Gastrocnemius medialis (tissue), 4 donors: ENCODE results near the gene TNIK. TPM values are rescaled to one million over a fixed set of nuclear protein-coding genes. Genes with fewer than 3 reads are reported as not detected.

Experiments
- ATAC-seq, 2 donors: fragments of 150-250 bp; one replicate each; pipeline ENCODE4 v1.9.1; 2016
- DNase-seq, 2 donors: peaks; one replicate each; pipeline ENCODE4 v3.0.0-alpha.2; 2019
- H3K27ac ChIP-seq, 4 donors: fragments of 200-600 bp; sonication (generic); 1 replicate in 1 of 4; 2 replicates in 3 of 4; pipeline ENCODE4 v1.5.1; 2016 to 2018; ENCODE audit warnings: mild to moderate bottlenecking in 2 of 4, moderate library complexity in 1 of 4
- H3K27me3 ChIP-seq, 3 donors: fragments of 200-600 bp; sonication (generic) in 2 of 3; 1 replicate in 1 of 3; 2 replicates in 2 of 3; pipeline versions ENCODE4 v1.5.1 to v1.6.0; 2016 to 2019; ENCODE audit warnings: mild to moderate bottlenecking in 1 of 3, moderate library complexity in 1 of 3
- H3K36me3 ChIP-seq, 2 donors: fragments of 200-600 bp; sonication (generic) in 1 of 2; one replicate each; pipeline ENCODE4 v1.5.1; 2017 to 2018
- H3K4me1 ChIP-seq, 2 donors: fragments of 200-600 bp; sonication (generic) in 1 of 2; one replicate each; pipeline ENCODE4 v1.5.1; 2016 to 2017; ENCODE audit warnings: mild to moderate bottlenecking in 2 of 2
- H3K4me3 ChIP-seq, 4 donors: fragments of 200-600 bp; sonication (generic) in 3 of 4; 1 replicate in 1 of 4; 2 replicates in 3 of 4; pipeline ENCODE4 v1.5.1; 2016 to 2019; ENCODE audit warnings: mild to moderate bottlenecking in 2 of 4
- H3K9me3 ChIP-seq, 3 donors: fragments of 200-600 bp; sonication (generic) in 2 of 3; 1 replicate in 1 of 3; 2 replicates in 2 of 3; pipeline ENCODE4 v1.5.1; 2016 to 2019
- CTCF ChIP-seq, 5 experiments: fragments of 450-650 bp in 3 of 5; fragments of 200-600 bp in 2 of 5; sonication (generic) in 2 of 5; IDR thresholded peaks in 4 of 5; conservative IDR thresholded peaks in 1 of 5; 1 replicate in 4 of 5; 2 replicates in 1 of 5; pipeline ENCODE4 v1.5.1; 2016 to 2019; ENCODE audit warnings: antibody characterized with exemption in 5 of 5, mild to moderate bottlenecking in 3 of 5, moderate library complexity in 3 of 5
- POLR2A ChIP-seq, 2 donors: fragments of 450-650 bp; IDR thresholded peaks; one replicate each; pipeline ENCODE4 v1.6.1; 2017; ENCODE audit warnings: antibody characterized with exemption in 2 of 2, mild to moderate bottlenecking in 2 of 2, moderate library complexity in 2 of 2
- in situ Hi-C, 4 donors: fragments of 200-750 bp; cut with MboI; loops; one replicate each; pipeline versions ENCODE4 v1.15.0 to v1.8.0; 2017; ENCODE audit warnings: low sequenced_read_pairs in 4 of 4
- intact Hi-C: fragments of 100-400 bp; cut with DNase I; formaldehyde crosslinking; loops from one replicate; pipeline ENCODE4 v1.15.1; 2023; ENCODE audit warnings: low total_unique reads
- total RNA-seq, 4 donors: library from RNA; depleted of rRNA; stranded (reverse); fragments of >200 nt; gene quantifications; one replicate each; pipeline versions ENCODE4 v1.1.0 to v1.2.3, GENCODE V29; 2016

Gene TNIK
- total RNA-seq, 4 donors from 2014 or later: 5.2 to 19.7 (median 10.6) TPM

GRCh38 chr3:171065732-171066131, 394.5 kb downstream of the TNIK start:
- Histone ChIP-seq H3K27ac (no peak overlapping the region), H3K27me3 (no peaks in the 10 kb centered on the region), H3K36me3 (peaks cover 0 to 8% of the 10 kb centered on the region in 2 donors), H3K4me1 (no peaks in the 10 kb centered on the region), H3K4me3 (no peak overlapping the region), H3K9me3 (no peaks in the 10 kb centered on the region)
- intact Hi-C loops (no loop called here), in situ Hi-C loops (no loop called here)
- DNase-seq (no peak), ATAC-seq (no peak)
- TF ChIP-seq CTCF (IDR thresholded peaks at IDR 0.05 in 4 of 5, conservative IDR thresholded peaks at IDR 0.05 in 1 of 5) (no peak), POLR2A (IDR thresholded peaks at IDR 0.05) (no peak)

DNA sequence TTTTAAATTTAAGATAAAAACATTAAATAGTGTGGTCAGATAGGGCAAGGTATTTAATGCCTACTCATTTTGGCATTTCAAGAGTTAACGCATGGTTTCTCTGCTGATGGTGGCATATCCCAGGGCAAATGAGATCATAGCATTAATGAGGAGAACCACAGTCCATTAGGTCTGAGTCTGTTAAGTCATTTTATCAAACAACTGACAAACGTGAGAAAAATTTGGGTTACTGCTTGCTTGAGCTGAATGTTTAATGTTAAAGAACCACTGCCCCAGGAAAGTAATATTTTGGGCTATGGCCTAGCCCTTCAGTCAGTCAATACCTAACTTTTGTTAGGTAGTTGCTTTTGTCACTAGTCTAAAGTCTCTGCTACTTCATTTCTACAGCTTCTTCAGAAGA, 395.7 kb downstream of the TNIK start:
- Histone ChIP-seq H3K36me3 (peaks cover 0 to 8% of the 10 kb centered on the region in 2 donors), H3K27me3 (no peaks in the 10 kb centered on the region), H3K9me3 (no peaks in the 10 kb centered on the region), H3K27ac (no peak overlapping the region), H3K4me3 (no peak overlapping the region), H3K4me1 (no peaks in the 10 kb centered on the region)
- DNase-seq (no peak), ATAC-seq (no peak)
- intact Hi-C loops: no loop called here
- in situ Hi-C loops: no loop called here
- TF ChIP-seq POLR2A (IDR thresholded peaks at IDR 0.05): no peak
- TF ChIP-seq CTCF (IDR thresholded peaks at IDR 0.05 in 4 of 5, conservative IDR thresholded peaks at IDR 0.05 in 1 of 5): no peak

DNA sequence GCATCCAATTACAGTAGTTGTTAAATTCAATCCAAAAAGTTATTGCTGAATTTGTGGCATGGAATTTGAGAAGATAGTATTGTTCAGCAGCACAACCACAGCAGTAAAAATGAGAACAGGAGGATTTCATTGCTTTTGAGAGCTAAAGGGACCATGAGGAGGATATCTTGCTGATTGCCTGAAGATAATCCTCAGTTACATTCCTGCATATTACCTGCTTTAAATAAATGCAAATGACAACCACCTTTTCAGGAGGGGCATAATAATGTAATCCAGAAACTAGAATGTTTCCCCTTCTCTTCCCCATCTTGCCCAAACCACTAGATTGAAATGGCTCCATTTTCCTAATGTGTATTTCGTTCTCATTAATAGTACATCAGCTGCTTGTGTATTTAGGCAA, 398.5 kb downstream of the TNIK start:
- intact Hi-C loops (no loop called here), in situ Hi-C loops (no loop called here)
- peaks cover 0 to 8% of the 10 kb centered on the region in 2 donors for H3K36me3 ChIP-seq
- H3K4me3 ChIP-seq: no peak overlapping the region
- no peak overlapping the region for H3K27ac ChIP-seq
- H3K4me1 ChIP-seq: no peaks in the 10 kb centered on the region
- ATAC-seq (no peak), DNase-seq (no peak)
- no peaks in the 10 kb centered on the region for H3K27me3 ChIP-seq
- H3K9me3 ChIP-seq: no peaks in the 10 kb centered on the region
- TF ChIP-seq CTCF (IDR thresholded peaks at IDR 0.05 in 4 of 5, conservative IDR thresholded peaks at IDR 0.05 in 1 of 5) (no peak), POLR2A (IDR thresholded peaks at IDR 0.05) (no peak)

GRCh38 chr3:171059978-171060377, 400.2 kb downstream of the TNIK start:
- in situ Hi-C loops: no loop called here
- no peaks in the 10 kb centered on the region for H3K4me1 ChIP-seq
- DNase-seq (no peak), ATAC-seq (no peak)
- no peak overlapping the region for H3K4me3 ChIP-seq
- intact Hi-C loops: no loop called here
- H3K36me3 ChIP-seq: no peaks in the 10 kb centered on the region
- TF ChIP-seq POLR2A (IDR thresholded peaks at IDR 0.05) (no peak), CTCF (IDR thresholded peaks at IDR 0.05 in 4 of 5, conservative IDR thresholded peaks at IDR 0.05 in 1 of 5) (no peak)
- H3K9me3 ChIP-seq: no peaks in the 10 kb centered on the region
- no peaks in the 10 kb centered on the region for H3K27me3 ChIP-seq
- no peak overlapping the region for H3K27ac ChIP-seq

DNA sequence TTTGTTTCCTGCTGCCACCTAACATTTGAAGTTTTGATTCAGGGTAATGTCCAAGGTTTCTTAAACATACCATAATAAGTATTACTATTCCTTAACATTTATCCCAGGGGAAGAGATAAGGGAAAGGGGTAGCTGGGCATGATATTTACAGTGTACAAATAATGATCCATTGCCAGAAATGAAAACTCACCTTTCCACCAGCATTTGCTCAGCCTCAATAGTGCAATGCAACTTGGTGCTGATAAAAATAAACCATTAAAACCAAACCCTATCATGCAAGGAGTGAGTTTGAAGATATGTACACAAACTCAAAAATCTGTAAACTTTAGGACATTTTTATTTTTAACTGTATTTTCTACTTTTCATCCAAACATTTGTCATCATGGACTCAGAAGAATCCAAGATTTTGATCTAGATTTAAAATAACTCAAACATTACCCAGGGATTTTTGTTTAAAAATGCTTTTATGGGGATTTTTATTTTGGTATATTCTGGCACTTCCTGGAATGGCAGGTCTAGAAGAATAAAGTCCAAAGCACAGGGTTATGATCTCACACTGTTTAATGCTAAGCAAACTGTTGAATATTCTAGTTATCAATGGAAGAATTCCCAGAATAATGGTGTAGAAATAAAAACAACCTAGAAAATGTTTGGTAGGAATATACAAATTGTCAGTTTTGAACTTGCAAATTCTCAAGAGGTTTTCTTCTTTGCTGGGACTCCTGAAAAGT, 401.2 kb downstream of the TNIK start:
- Histone ChIP-seq H3K9me3 (no peaks in the 10 kb centered on the region), H3K4me3 (no peak overlapping the region), H3K36me3 (no peaks in the 10 kb centered on the region), H3K27me3 (no peaks in the 10 kb centered on the region), H3K4me1 (no peaks in the 10 kb centered on the region), H3K27ac (no peak overlapping the region)
- in situ Hi-C loops: no loop called here
- DNase-seq: no peak
- no peak for ATAC-seq
- TF ChIP-seq CTCF (IDR thresholded peaks at IDR 0.05 in 4 of 5, conservative IDR thresholded peaks at IDR 0.05 in 1 of 5): no peak
- TF ChIP-seq POLR2A (IDR thresholded peaks at IDR 0.05): no peak
- intact Hi-C loops: no loop called here
